Sigmoid colon (tissue), 7 donors: ENCODE results near the gene C2CD4C. TPM values are rescaled to one million over a fixed set of nuclear protein-coding genes. Genes with fewer than 3 reads are reported as not detected.
"Not testable (repeated sequence)": the region's sequence is repeated elsewhere in the genome, so short reads cannot be mapped to it uniquely, and the experiment has no call there.

ENCODE experiments used
- DNase-seq: peaks from one replicate; pipeline ENCODE4 v3.0.0-alpha.2; 2019
- H3K27ac ChIP-seq, 4 donors: fragments of 200-600 bp; sonication (generic); one replicate each; pipeline ENCODE4 v1.5.1; 2016 to 2019; ENCODE audit warnings: mild to moderate bottlenecking in 1 of 4
- H3K27me3 ChIP-seq, 3 donors: fragments of 200-600 bp; sonication (generic); one replicate each; pipeline ENCODE4 v1.5.1; 2019; ENCODE audit warnings: mild to moderate bottlenecking in 1 of 3
- H3K36me3 ChIP-seq, 4 donors: fragments of 200-600 bp; sonication (generic); one replicate each; pipeline ENCODE4 v1.5.1; 2016 to 2019
- H3K4me1 ChIP-seq, 4 donors: fragments of 200-600 bp; sonication (generic); one replicate each; pipeline ENCODE4 v1.5.1; 2017 to 2019
- H3K4me3 ChIP-seq, 4 donors: fragments of 200-600 bp; sonication (generic); one replicate each; pipeline ENCODE4 v1.5.1; 2017 to 2019; ENCODE audit warnings: mild to moderate bottlenecking in 2 of 4, moderate library complexity in 1 of 4
- H3K9me3 ChIP-seq, 4 donors: fragments of 200-600 bp in 3 of 4; sonication (generic) in 3 of 4; one replicate each; pipeline versions ENCODE4 v1.5.1 to v1.6.1; 2013 to 2019
- EP300 ChIP-seq, 4 donors: sonication (generic); formaldehyde crosslinking; IDR thresholded peaks; one replicate each; pipeline ENCODE4 v1.6.1; 2017; ENCODE audit warnings: antibody characterized with exemption in 4 of 4
- POLR2A ChIP-seq, 2 donors: fragments of 450-650 bp; IDR thresholded peaks; one replicate each; pipeline ENCODE4 v1.6.1; 2016; ENCODE audit warnings: antibody characterized with exemption in 2 of 2, mild to moderate bottlenecking in 2 of 2, moderate library complexity in 2 of 2
- POLR2AphosphoS5 ChIP-seq, 4 donors: sonication (generic); formaldehyde crosslinking; IDR thresholded peaks; one replicate each; pipeline ENCODE4 v1.6.1; 2017; ENCODE audit warnings: antibody characterized with exemption in 4 of 4
- WGBS, 2 donors: extraction: QIAGEN DNeasy Blood & Tissue Kit; methylation state at CpG; one replicate each; pipeline ENCODE4 v1.1.7; 2013; 5-methylcytosine and 5-hydroxymethylcytosine counted together
- intact Hi-C: fragments of 100-400 bp; cut with DNase I; formaldehyde crosslinking; loops from one replicate; pipeline ENCODE4 v1.15.1; 2023
- polyA plus RNA-seq, 3 donors: library from polyadenylated mRNA; stranded (reverse); fragments of 200-250 nt; gene quantifications; one replicate each; pipeline ENCODE4 v1.2.3, GENCODE V29; 2013
- total RNA-seq, 4 donors: library from RNA; depleted of rRNA; stranded (reverse); fragments of >200 nt; gene quantifications; one replicate each; pipeline ENCODE4 v1.1.0, GENCODE V29; 2016
- TF ChIP-seq, protein P1 (sequence below), 4 experiments: fragments of 450-650 bp in 3 of 4; fragments of 200-600 bp in 1 of 4; IDR thresholded peaks; one replicate each; pipeline ENCODE4 v1.5.1; 2016 to 2019; ENCODE audit warnings: antibody characterized with exemption in 4 of 4, mild to moderate bottlenecking in 3 of 4, moderate library complexity in 2 of 4
- donor health status: healthy with polysubstance abuse.
- donor health status: Bipolar disorder and iron deficiency.
- donor health status: healthy.

The C2CD4C gene
- total and polyA plus RNA-seq, 7 donors = under 0.01 to 1.2 (median 0.76) TPM; not detected in 1

DNA sequence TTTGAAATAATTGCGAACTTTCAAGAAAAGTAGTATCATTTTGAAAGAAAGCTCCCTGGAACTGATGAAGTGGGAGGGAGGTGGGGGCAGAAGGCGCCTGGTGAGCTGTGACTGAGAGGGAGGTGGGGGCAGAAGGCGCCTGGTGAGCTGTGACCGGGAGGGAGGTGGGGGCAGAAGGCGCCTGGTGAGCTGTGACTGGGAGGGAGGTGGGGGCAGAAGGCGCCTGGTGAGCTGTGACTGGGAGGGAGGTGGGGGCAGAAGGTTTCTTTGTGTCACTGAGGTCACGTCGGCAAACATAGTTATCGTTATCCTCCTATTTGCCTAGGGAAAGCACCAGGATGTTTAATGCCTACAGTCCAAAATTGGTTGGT is 24.2 kb downstream of the C2CD4C start:
- no peak overlapping the region for H3K27ac ChIP-seq
- H3K27me3 ChIP-seq = peaks cover 0 to 30% (median 9%) of the 10 kb centered on the region in 3 donors
- no peaks in the 10 kb centered on the region for H3K36me3 ChIP-seq
- H3K4me1 ChIP-seq = no peaks in the 10 kb centered on the region
- no peaks in the 10 kb centered on the region for H3K9me3 ChIP-seq
- 30 to 59% methylated on average over 9 of the region's 9 CpGs for WGBS, 2 donors
- no peak overlapping the region for H3K4me3 ChIP-seq
- TF ChIP-seq POLR2AphosphoS5 (IDR thresholded peaks at IDR 0.05) (no peak), POLR2A (IDR thresholded peaks at IDR 0.05) (no peak), EP300 (IDR thresholded peaks at IDR 0.05) (no peak)
- TF ChIP-seq, protein P1, sequence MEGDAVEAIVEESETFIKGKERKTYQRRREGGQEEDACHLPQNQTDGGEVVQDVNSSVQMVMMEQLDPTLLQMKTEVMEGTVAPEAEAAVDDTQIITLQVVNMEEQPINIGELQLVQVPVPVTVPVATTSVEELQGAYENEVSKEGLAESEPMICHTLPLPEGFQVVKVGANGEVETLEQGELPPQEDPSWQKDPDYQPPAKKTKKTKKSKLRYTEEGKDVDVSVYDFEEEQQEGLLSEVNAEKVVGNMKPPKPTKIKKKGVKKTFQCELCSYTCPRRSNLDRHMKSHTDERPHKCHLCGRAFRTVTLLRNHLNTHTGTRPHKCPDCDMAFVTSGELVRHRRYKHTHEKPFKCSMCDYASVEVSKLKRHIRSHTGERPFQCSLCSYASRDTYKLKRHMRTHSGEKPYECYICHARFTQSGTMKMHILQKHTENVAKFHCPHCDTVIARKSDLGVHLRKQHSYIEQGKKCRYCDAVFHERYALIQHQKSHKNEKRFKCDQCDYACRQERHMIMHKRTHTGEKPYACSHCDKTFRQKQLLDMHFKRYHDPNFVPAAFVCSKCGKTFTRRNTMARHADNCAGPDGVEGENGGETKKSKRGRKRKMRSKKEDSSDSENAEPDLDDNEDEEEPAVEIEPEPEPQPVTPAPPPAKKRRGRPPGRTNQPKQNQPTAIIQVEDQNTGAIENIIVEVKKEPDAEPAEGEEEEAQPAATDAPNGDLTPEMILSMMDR (IDR thresholded peaks at IDR 0.05) = no peak
- no peak for DNase-seq
- intact Hi-C loops = loop anchor here (2.0 kb wide), 1 partner anchor 96 kb away; no protein-coding TSS in a partner anchor

DNA sequence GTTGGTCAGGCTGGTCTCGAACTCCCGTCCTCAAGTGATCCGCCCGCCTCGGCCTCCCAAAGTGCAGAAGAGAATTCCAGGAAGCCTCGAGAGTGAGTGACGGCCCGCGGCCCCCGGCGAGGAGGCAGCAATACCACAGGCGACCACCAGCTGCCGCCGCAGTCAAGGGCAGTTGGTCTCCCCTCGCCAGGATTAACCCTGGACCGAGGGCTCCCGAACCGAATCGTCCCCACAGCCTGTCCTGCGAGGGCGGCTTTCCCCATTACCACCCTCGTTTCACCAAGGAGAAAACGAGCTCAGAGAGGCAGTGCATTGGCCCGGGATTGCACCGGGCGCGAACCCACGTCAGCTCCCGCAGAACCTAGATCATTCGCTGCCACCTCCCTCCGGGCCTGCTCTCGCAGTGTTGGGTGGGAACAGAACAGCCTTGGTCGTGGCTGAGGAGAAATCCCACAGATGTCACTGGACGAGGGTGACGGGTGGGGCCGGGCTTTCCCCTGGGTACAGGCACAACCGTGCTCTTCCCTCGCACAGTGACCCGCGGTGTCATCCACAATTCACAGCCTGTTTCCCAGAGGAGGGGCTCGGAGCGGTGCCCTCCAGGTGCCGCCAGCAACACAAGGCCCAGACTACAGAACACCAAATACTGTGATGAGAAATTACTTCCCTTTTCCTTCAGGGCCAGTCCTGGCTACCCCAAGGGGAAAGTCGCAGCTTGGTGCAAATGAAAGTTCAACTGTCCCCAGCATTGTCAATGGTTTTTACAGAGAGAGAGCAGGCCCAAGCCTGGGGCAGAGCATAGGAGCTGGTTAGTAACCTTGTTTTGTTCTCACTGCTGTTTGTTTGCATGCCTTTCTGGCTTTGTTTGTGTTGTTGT is 24.8 kb downstream of the C2CD4C start:
- H3K27ac ChIP-seq = no peak overlapping the region
- H3K4me3 ChIP-seq = no peak overlapping the region
- WGBS, 2 donors = 25 to 27% methylated on average over 44 of the region's 44 CpGs
- peak; percentile 65 for DNase-seq
- TF ChIP-seq, protein P1 (IDR thresholded peaks at IDR 0.05) = peak; percentile 43 to 75 (median 60)
- TF ChIP-seq POLR2A (IDR thresholded peaks at IDR 0.05) (no peak), POLR2AphosphoS5 (IDR thresholded peaks at IDR 0.05) (no peak), EP300 (IDR thresholded peaks at IDR 0.05) (no peak)
- no peaks in the 10 kb centered on the region for H3K9me3 ChIP-seq
- H3K4me1 ChIP-seq = no peaks in the 10 kb centered on the region
- intact Hi-C loops = loop anchor here (2.0 kb wide), 1 partner anchor 97 kb away; no protein-coding TSS in a partner anchor
- H3K27me3 ChIP-seq = peaks cover 0 to 28% (median 9%) of the 10 kb centered on the region in 3 donors
- H3K36me3 ChIP-seq = no peaks in the 10 kb centered on the region

DNA sequence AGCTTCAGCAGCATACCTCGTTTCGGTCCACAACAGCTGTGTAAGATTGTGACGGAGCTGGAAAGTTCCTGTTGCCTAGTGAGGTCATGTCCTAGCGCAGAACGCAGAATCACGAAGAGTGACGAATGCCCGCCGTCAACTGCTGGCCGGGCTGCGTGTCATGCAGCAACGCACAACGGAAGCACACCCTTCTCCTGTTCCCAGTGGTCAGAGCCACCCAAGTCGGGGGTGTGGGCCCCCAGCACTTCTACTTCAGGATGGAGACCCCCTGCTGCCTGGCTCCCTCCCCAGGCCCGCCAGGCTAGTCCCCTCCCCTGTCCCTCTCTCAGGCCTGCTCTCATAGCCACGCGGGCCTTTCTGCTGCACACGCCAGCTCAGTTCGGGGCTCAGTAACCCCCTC is 25.9 kb downstream of the C2CD4C start:
- Histone ChIP-seq H3K4me3 (no peak overlapping the region), H3K27ac (no peak overlapping the region), H3K4me1 (no peaks in the 10 kb centered on the region), H3K9me3 (no peaks in the 10 kb centered on the region), H3K27me3 (peaks cover 0 to 24% (median 9%) of the 10 kb centered on the region in 3 donors), H3K36me3 (no peaks in the 10 kb centered on the region)
- 84 to 86% methylated on average over 19 of the region's 19 CpGs for WGBS, 2 donors
- no peak for DNase-seq
- intact Hi-C loops = no loop called here
- TF ChIP-seq EP300 (IDR thresholded peaks at IDR 0.05) = no peak
- TF ChIP-seq, protein P1 (IDR thresholded peaks at IDR 0.05) = no peak
- TF ChIP-seq POLR2A (IDR thresholded peaks at IDR 0.05) = no peak
- no peak for TF ChIP-seq POLR2AphosphoS5 (IDR thresholded peaks at IDR 0.05)

DNA sequence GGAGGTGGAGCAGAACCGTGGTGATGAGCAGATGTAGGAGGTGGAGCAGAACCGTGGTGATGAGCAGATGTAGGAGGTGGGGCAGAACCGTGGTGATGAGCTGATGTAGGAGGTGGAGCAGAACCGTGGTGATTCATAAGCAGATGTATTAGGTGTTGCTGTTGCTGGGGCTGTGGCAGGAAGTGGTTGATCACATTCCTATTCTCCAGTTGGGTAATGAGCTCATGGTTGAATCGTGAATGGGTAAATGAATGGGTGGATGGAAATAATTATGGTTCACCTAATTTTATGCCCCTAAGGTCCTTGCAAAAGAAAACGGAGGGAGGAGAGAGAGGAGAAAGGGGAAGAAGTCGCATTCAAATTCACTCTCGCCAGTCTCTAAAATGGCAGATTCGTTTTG is 26.4 kb downstream of the C2CD4C start:
- H3K27ac ChIP-seq, intact Hi-C loops, H3K4me1 ChIP-seq, H3K9me3 ChIP-seq, DNase-seq, H3K36me3 ChIP-seq, H3K4me3 ChIP-seq: not testable (repeated sequence)
- H3K27me3 ChIP-seq = peaks cover 0 to 21% (median 9%) of the 10 kb centered on the region in 3 donors
- WGBS, 2 donors = 59 to 64% methylated on average over 8 of the region's 9 CpGs

DNA sequence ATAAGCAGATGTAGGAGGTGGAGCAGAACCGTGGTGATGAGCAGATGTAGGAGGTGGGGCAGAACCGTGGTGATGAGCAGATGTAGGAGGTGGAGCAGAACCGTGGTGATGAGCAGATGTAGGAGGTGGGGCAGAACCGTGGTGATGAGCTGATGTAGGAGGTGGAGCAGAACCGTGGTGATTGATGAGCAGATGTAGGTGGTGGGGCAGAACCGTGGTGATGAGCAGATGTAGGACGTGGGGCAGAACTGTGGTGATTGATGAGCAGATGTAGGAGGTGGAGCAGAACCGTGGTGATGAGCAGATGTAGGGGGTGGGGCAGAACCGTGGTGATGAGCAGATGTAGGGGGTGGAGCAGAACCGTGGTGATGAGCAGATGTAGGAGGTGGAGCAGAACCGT is 27.0 kb downstream of the C2CD4C start:
- H3K4me3 ChIP-seq, DNase-seq, H3K9me3 ChIP-seq, H3K36me3 ChIP-seq, H3K4me1 ChIP-seq, H3K27ac ChIP-seq, intact Hi-C loops: not testable (repeated sequence)
- WGBS, 2 donors = 58 to 68% methylated on average over 11 of the region's 11 CpGs
- peaks cover 0 to 20% (median 9%) of the 10 kb centered on the region in 3 donors for H3K27me3 ChIP-seq

DNA sequence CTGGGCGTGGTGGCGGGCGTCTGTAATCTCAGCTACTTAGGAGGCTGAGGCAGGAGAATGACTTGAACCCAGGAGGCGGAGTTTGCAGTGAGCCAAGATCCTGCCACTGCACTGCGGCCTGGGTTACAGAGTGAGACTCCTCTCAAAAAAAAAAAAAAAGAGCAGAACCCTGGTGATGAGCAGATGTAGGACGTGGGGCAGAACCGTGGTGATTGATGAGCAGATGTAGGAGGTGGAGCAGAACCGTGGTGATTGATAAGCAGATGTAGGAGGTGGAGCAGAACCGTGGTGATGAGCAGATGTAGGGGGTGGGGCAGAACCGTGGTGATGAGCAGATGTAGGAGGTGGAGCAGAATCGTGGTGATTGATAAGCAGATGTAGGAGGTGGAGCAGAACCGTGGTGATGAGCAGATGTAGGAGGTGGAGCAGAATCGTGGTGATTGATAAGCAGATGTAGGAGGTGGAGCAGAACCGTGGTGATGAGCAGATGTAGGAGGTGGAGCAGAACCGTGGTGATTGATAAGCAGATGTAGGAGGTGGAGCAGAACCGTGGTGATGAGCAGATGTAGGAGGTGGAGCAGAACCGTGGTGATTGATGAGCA is 28.2 kb downstream of the C2CD4C start:
- intact Hi-C loops, H3K4me3 ChIP-seq, H3K36me3 ChIP-seq, DNase-seq, H3K27ac ChIP-seq, H3K4me1 ChIP-seq, H3K9me3 ChIP-seq: not testable (repeated sequence)
- 78 to 79% methylated on average over 15 of the region's 17 CpGs for WGBS, 2 donors
- H3K27me3 ChIP-seq = peaks cover 0 to 24% (median 9%) of the 10 kb centered on the region in 3 donors
